SK-N-DZ (cell line): ENCODE data around the gene CCT8L2.
"Not testable (repeated sequence)": the region's sequence is repeated elsewhere in the genome, so short reads cannot be mapped to it uniquely, and the experiment has no call there.

ENCODE experiments used
- DNase-seq: peaks from one replicate; pipeline ENCODE4 v3.0.0-alpha.2; 2015; ENCODE audit warnings: low spot score

CCT8L2 gene

DNA sequence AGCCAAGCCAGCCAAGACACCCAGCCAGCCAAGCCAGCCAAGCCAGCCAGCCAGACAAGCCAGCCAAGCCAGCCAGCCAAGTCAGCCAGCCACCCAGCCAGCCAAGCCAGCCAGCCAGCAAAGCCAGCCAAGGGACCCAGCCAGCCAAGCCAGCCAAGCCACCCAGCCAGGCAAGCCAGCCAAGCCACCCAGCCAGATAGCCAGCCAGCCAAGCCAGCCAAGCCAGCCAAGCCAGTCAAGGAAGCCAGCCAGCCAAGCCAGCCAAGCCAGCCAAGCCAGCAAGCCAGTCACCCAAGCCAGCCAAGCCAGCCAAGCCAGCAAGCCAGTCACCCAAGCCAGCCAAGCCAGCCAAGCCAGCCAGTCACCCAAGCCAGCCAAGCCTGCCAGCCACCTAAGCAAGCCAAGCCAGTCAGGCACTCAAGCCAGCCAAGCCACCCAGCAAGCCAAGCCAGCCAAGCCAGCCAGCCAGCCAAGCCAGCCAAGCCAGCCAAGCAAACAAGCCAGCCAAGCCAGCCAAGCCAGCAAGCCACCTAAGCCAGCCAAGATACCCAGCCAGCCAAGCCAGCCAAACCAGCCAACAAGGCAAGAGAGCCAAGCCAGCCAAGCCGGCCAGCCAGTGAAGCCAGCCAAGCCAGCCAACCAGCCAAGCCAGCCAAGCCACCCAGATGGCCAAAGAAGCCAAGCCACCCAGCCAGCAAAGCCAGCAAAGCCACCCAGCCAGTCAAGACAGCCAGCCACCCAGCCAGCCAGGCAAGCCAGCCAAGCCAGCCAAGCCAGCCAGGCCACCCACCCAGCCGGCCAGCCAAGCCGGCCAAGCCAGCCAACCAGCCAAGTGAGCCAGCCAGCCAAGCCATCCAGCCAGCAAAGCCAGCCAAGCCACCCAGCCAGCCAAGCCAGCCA, 33.3 kb downstream of the CCT8L2 start:
- no peak for DNase-seq

DNA sequence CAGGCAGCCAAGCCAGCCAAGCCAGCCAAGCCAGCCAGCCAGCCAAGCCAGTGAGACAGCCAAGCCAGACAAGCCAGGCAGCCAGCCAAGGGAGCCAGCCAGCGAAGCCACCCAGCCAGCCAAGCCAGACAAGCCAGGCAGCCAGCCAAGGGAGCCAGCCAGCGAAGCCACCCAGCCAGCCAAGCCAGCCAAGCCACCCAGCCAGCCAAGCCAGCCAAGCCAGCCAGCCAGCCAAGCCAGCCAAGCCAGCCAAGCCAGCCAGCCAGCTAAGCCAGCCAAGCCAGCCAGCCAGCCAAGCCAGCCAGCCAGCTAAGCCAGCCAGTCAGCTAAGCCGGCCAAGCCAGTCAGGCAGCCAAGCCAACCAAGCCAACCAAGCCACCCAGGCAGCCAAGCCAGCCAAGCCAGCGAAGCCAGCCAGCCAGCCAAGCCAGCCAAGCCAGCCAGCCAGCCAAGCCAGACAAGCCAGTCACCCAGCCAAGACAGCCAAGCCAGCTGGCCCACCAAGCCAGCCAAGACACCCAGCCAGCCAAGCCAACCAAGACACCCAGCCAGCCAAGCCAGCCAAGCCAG, 34.1 kb downstream of the CCT8L2 start:
- not testable (repeated sequence) for DNase-seq

DNA sequence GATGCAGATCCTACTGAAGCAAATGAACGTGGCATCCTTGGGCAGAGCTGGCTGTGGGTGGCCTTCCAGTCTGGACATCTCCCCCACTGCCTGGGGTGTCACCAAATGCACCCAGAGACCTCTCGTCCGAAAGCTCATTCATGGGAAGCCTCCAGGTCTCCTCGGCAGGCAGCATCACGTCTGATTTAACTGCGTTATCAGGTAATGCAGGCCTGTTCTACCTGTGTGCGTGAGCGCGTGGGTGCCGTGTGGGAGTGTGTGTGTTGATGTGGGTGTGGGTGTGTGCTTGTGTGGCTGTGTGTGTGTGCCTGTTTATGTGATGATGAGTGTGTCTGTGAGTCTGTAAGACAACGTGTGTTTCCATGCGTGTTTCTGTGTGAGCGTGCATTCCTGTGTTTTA, 35.1 kb downstream of the CCT8L2 start:
- DNase-seq: not testable (repeated sequence)

DNA sequence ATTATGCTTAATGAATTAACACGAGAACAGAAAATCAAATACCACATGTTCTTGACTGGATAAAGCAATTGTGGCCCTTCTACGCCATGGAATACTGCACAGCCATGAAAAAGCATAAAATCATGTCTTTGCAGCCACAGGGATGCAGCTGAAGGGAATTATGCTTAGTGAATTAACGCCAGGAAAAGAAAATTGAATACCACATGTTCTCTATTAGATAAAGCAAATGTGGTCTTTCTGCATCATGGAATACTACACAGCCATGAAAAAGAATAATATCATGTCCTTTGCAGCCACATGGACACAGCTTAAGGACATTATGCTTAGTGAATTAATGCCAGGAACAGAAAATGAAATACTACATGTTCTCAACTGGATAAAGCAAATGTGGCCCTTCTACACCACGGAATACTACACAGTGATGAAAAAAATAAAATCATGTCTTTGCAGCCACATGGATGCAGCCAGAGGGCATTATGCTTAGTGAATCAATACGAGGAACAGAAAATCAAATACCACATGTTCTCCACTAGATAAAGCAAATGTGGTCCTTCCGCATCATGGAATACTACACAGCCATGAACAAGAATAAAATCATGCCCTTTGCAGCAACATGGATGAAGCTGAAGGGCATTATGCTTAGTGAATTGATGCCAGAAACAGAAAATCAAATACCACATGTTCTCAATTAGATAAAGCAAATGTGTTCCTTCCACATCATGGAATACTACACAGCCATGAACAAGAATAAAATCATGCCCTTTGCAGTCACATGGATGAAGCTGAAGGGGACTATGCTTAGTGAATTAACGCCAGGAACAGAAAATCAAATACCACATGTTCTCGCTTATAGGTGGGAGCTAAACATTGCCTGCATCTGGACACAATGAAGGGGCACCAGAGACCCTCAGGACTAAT, 37.3 kb downstream of the CCT8L2 start:
- DNase-seq: not testable (repeated sequence)

DNA sequence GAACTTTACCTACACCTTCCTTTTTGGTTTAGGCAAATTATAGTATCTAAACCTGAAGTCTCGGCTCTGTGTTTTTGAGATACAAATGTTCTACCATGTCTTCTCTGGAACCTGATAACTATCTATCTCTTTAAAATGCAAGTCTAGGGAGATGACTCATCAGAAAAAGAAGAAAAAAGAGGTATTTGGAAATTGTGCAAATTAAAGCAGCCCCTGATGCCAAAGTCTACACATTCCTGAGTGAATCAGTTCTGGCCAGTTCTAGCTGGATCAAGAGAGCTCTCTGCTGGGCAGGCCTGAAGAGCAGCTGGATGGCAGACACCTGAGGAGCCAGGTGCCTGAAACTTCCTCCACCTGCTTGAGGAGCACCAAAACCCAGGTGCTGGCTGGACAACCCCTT, 49.3 kb downstream of the CCT8L2 start:
- not testable (repeated sequence) for DNase-seq
